GM12878 (cell line): ENCODE data around the gene LCP1.

Experiments
- BHLHE40 ChIP-seq, 2 experiments: fragments of 450-650 bp in 1 of 2; IDR thresholded peaks; 2 replicates each; pipeline ENCODE4 v1.6.1; 2011 to 2017; ENCODE audit warnings: low read depth in 2 of 2, borderline replicate concordance in 1 of 2, improper control_type of control experiment in 1 of 2, low read length in 1 of 2, mild to moderate bottlenecking in 1 of 2
- EP300 ChIP-seq, 2 experiments: fragments of 150-350 bp in 1 of 2; IDR thresholded peaks; 2 replicates each; pipeline ENCODE4 v1.6.1; 2011 to 2012; ENCODE audit warnings: low read depth in 2 of 2, low read length in 2 of 2, borderline replicate concordance in 1 of 2, improper control_type of control experiment in 1 of 2, inconsistent platforms in 1 of 2; ENCODE audit not compliant: control insufficient read depth in 1 of 2
- HDAC2 ChIP-seq: fragments of 200-600 bp; sonication (generic); IDR thresholded peaks from 2 replicates; pipeline ENCODE4 v1.6.1; 2017
- POLR2A ChIP-seq: IDR thresholded peaks from 2 replicates; pipeline ENCODE4 v1.6.1; 2011; ENCODE audit warnings: low read depth, mild to moderate bottlenecking, low read length
- POLR2AphosphoS5 ChIP-seq: IDR thresholded peaks from 2 replicates; pipeline ENCODE4 v1.6.1; 2011; ENCODE audit warnings: mild to moderate bottlenecking, low read length, inconsistent platforms
- RELA ChIP-seq: fragments of 450-650 bp; IDR thresholded peaks from 2 replicates; pipeline ENCODE4 v1.8.0; 2014; ENCODE audit warnings: borderline replicate concordance; ENCODE audit not compliant: partially characterized antibody
- ZSCAN29 ChIP-seq: fragments of 450-650 bp; IDR thresholded peaks from 2 replicates; pipeline ENCODE4 v1.6.1; 2017; ENCODE audit warnings: mild to moderate bottlenecking, moderate library complexity
- TF ChIP-seq, protein P1 (sequence below), 3 experiments: IDR thresholded peaks in 2 of 3; conservative IDR thresholded peaks in 1 of 3; 2 replicates each; pipeline ENCODE4 v1.5.1; 2011; ENCODE audit warnings: low read depth in 3 of 3, low read length in 3 of 3, mild to moderate bottlenecking in 3 of 3, control low read depth in 2 of 3, moderate library complexity in 2 of 3, inconsistent platforms in 1 of 3, mixed read lengths in 1 of 3; ENCODE audit not compliant: control insufficient read depth in 2 of 3, insufficient read depth in 1 of 3; ENCODE audit errors: extremely low read depth in 1 of 3

DNA sequence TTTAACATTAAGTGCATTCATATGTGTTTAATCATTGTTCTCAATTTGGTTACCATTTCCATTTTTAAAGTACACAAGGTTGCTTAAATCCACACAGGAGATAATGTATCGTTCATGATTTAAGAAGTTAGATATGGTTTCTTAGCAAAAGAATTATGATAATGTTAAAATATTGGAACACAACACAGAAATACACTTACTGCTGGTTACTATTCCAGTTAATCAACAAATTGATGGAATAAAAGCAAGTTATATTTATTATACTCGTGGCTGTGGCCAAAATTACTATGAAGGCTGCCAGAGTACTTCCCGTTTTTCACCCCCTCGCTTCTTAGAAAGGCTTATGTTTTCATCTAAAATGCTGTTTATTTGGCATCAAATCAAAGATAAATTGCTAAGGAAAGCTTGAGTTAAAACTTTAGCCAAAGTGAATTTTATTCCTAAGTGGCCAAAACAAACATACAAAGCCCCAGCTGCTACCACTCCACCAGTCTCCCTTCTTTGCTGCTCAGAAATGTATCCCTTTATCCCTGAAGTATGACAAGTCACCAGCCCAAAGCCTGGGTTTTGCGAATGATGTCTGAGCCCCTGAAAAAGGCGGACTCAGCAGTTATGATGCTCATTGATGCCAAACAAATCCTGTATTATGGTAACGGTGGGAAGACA is 27.7 kb downstream of the LCP1 start:
- TF ChIP-seq EP300 (IDR thresholded peaks at IDR 0.05; ENCODE audit: borderline replicate concordance in 1 of 2, control insufficient read depth in 1 of 2, low read depth in 2 of 2, low read length in 2 of 2), result no peak
- TF ChIP-seq ZSCAN29, result no peak
- TF ChIP-seq HDAC2, result no peak
- TF ChIP-seq RELA, result no peak
- TF ChIP-seq POLR2A, result no peak
- TF ChIP-seq POLR2AphosphoS5, result peak; percentile 61
- no peak for TF ChIP-seq BHLHE40 (IDR thresholded peaks at IDR 0.05; ENCODE audit: borderline replicate concordance in 1 of 2, low read depth in 2 of 2, low read length in 1 of 2)
- TF ChIP-seq, protein P1, sequence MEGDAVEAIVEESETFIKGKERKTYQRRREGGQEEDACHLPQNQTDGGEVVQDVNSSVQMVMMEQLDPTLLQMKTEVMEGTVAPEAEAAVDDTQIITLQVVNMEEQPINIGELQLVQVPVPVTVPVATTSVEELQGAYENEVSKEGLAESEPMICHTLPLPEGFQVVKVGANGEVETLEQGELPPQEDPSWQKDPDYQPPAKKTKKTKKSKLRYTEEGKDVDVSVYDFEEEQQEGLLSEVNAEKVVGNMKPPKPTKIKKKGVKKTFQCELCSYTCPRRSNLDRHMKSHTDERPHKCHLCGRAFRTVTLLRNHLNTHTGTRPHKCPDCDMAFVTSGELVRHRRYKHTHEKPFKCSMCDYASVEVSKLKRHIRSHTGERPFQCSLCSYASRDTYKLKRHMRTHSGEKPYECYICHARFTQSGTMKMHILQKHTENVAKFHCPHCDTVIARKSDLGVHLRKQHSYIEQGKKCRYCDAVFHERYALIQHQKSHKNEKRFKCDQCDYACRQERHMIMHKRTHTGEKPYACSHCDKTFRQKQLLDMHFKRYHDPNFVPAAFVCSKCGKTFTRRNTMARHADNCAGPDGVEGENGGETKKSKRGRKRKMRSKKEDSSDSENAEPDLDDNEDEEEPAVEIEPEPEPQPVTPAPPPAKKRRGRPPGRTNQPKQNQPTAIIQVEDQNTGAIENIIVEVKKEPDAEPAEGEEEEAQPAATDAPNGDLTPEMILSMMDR (IDR thresholded peaks at IDR 0.05 in 2 of 3, conservative IDR thresholded peaks at IDR 0.05 in 1 of 3; ENCODE audit: control insufficient read depth in 2 of 3, extremely low read depth in 1 of 3, insufficient read depth in 1 of 3, low read depth in 3 of 3, low read length in 3 of 3), result no peak
